RWPE1 (cell line): ENCODE results near the gene LMF1.
"Not testable (repeated sequence)": the region's sequence is repeated elsewhere in the genome, so short reads cannot be mapped to it uniquely, and the experiment has no call there.

Experiments used
- CTCF ChIA-PET: fragments of 350-600 bp; sonication (Branson Sonifier 250); formaldehyde crosslinking; extraction: SDS; loops from one replicate; lab custom pipeline; 2021; lab: Yijun Ruan, JAX
- POLR2A ChIA-PET: fragments of 400-600 bp; formaldehyde crosslinking; extraction: SDS; loops from one replicate; lab custom pipeline; 2020; ENCODE audit warnings: antibody characterized with exemption; ENCODE audit not compliant: low non-redundant PET; lab: Yijun Ruan, JAX
- DNase-seq: peaks from one replicate; pipeline ENCODE4 v3.0.0; 2012; ENCODE audit warnings: low spot score
- H3K27ac ChIP-seq: fragments of 450-650 bp; 2 replicates; pipeline ENCODE4 v1.5.1; 2017
- TF ChIP-seq, protein P1 (sequence below): fragments of 450-650 bp; conservative IDR thresholded peaks from 2 replicates; pipeline ENCODE4 v1.5.1; 2017; ENCODE audit warnings: low read depth, mild to moderate bottlenecking

Gene LMF1

DNA sequence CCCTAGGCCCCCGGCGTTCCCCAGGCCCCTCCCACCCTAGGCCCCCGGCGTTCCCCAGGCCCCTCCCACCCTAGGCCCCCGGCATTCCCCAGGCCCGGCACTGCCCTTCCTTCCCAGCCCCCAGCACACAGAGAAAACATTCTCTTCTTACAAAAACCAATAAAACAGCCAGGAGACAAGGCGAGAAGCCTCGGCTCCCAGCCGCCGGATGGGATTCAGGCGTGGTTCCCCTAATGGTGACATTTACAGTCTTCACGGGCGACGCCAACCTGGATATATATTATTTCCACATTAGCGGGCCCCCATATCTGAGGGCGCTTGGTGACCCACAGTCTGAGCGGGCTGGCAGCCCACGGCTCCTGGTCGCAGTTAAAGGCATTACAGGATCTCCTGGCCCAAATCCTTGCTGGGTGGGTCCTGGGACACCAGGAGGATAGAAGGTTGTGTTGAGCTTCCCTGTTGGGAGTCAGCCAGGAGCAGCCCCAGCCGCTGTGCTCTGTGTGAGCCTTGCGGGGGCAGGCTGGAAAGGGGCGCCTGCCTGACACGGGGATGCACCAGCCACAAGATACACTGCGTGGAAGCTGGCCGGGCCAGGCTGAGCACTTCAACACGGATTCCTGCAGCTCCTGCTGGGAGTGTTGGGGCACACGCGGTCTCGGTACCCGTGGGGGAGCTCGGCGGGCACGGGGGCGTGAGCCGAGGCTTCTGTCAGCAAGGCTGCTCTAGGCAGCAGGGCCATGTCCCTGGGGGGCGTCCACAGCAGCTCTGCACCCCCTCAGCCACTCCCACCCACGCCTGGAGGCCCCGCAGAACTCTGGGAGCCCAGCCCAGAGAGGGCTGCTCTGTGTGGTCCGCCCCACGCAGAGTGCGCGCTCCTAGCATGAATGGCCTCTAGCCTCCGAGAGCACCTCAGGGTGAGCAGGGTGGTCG, 83.7 kb downstream of the LMF1 start:
- ChIA-PET CTCF (no interaction called here), POLR2A (no interaction called here)
- DNase-seq = no peak
- TF ChIP-seq, protein P1, sequence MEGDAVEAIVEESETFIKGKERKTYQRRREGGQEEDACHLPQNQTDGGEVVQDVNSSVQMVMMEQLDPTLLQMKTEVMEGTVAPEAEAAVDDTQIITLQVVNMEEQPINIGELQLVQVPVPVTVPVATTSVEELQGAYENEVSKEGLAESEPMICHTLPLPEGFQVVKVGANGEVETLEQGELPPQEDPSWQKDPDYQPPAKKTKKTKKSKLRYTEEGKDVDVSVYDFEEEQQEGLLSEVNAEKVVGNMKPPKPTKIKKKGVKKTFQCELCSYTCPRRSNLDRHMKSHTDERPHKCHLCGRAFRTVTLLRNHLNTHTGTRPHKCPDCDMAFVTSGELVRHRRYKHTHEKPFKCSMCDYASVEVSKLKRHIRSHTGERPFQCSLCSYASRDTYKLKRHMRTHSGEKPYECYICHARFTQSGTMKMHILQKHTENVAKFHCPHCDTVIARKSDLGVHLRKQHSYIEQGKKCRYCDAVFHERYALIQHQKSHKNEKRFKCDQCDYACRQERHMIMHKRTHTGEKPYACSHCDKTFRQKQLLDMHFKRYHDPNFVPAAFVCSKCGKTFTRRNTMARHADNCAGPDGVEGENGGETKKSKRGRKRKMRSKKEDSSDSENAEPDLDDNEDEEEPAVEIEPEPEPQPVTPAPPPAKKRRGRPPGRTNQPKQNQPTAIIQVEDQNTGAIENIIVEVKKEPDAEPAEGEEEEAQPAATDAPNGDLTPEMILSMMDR = no peak
- no peak overlapping the region for H3K27ac ChIP-seq

DNA sequence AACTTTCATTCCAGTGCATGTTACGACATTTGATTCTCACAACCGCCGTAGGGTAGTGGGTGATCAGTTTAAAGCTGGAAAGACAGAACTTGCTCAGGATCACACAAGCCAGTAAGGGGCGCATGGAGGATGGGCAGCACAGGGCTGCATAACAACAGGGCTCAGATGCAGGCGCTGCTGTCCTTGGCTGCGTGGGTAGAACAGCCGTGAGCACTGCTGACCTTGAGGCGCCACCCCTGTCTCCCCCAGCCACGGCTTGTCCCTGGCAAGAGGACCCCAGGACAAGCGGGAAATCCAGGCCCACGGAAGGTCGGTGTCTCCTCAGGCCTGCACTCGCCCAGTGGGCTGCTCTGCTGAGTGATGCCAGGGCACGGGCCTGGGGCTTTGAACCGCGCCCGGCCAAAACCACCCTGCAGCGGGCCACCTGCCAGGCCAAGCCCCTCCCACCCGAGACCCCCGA, 84.7 kb downstream of the LMF1 start:
- POLR2A ChIA-PET = no interaction called here
- DNase-seq = no peak
- H3K27ac ChIP-seq = no peak overlapping the region
- CTCF ChIA-PET = interaction anchor here (0.6 kb wide), 1 partner anchor 174 kb away, joined by 3 read pairs; no protein-coding TSS in a partner anchor
- TF ChIP-seq, protein P1 = no peak

DNA sequence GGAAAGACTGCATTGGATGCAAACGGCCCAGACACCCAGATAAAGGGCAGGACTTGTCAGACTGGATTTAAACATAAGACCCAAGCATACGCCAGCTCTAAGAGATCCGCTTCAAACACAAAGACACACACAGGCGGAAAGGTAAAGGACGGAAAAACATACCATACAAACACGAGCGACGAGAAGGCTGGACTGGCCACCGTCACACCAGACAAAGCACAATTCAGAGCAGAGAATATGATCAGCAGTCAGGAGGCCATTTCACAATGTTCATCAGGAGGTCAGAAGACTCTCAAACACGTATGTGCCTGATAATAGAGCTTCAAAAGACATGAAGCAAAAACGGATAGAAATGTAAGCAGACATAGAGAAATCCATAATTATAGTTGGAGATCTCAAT, 85.4 kb downstream of the LMF1 start:
- TF ChIP-seq, protein P1 = no peak
- ChIA-PET CTCF (interaction anchor here (0.5 kb wide), 1 partner anchor 1616 kb away, joined by 3 read pairs; no protein-coding TSS in a partner anchor), POLR2A (no interaction called here)
- no peak overlapping the region for H3K27ac ChIP-seq
- DNase-seq = no peak

DNA sequence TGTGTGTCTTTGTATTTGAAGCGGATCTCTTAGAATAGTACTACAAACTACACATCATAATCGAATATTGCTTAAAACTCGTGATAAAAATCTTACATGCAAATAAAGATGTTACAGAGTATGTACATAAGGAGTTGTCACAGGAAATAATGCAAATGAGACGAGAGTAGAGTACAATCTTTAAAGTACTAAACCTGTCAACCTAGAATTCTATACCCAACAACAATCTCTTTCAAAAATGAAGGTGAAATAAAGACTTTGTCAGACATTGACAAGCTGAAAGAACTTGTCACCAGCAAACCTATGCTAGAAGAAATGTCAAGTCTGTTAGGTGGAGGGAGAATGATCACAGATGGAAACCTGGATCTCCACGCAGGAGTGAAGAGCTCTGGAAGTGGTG, 86.6 kb downstream of the LMF1 start:
- TF ChIP-seq, protein P1 = no peak
- DNase-seq = no peak
- H3K27ac ChIP-seq = no peak overlapping the region
- ChIA-PET CTCF (no interaction called here), POLR2A (no interaction called here)

DNA sequence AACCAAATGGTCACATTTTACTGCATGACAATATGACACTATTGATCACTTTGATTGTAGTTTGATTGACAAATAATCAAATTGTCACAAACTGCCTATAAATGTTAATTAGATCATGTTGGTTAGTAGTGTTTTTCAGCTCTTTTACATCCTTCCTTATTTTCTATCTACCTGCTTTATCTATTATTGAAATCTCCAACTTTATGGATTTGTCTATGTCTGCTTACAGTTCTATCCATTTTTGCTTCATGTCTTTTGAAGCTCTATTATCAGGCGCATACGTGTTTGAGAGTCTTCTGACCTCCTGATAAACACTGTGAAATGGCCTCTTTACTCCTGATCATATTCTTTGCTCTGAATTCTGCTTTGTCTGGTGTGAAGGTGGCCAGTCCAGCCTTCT, 87.0 kb downstream of the LMF1 start:
- ChIA-PET POLR2A (no interaction called here), CTCF (no interaction called here)
- no peak overlapping the region for H3K27ac ChIP-seq
- TF ChIP-seq, protein P1 = no peak
- DNase-seq = no peak

DNA sequence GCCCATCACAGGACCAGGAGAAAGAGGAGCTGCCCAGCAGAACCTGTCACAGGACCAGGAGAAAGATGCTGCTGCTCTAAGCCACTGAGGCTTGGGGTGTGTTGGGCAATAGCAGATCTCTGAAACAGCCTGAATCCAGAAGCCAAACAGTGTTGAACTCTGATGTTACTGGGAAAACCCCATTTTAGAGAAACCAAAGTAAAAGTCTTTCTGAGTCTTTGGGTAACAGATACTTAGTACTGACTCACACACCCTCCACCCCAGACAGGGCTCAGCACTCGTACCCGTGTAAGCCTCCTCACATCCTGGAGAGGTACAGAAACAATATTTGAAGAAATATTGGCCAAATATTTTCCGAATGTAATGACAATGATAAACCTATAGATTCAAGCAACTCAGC, 87.4 kb downstream of the LMF1 start:
- CTCF ChIA-PET = no interaction called here
- TF ChIP-seq, protein P1 = no peak
- DNase-seq = no peak
- no peak overlapping the region for H3K27ac ChIP-seq
- POLR2A ChIA-PET = no interaction called here

DNA sequence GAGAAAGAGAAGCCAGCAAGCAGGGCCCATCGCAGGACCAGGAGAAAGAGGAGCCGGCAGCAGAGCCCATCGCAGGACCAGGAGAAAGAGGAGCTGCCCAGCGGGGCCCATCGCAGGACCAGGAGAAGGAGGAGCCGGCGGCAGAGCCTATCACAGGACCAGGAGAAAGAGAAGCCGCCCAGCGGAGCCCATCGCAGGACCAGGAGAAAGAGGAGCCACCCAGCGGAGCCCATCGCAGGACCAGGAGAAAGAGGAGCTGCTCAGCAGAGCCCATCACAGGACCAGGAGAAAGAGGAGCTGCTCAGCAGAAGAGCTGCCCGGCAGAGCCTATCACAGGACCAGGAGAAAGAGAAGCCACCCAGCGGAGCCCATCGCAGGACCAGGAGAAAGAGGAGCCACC, 88.1 kb downstream of the LMF1 start:
- POLR2A ChIA-PET, H3K27ac ChIP-seq, DNase-seq, CTCF ChIA-PET: not testable (repeated sequence)
